Lung microvascular endothelial cell (primary cell): ENCODE measurements around the gene EGLN3. TPM values are rescaled to one million over a fixed set of nuclear protein-coding genes. Genes with fewer than 3 reads are reported as not detected.
A peak's percentile ranks its signal among the peaks of the same experiment; 100 is the strongest.
"Not testable (repeated sequence)": the region's sequence is repeated elsewhere in the genome, so short reads cannot be mapped to it uniquely, and the experiment has no call there.

Experiments used
- DNase-seq, 2 donors: peaks; one replicate each; pipeline versions ENCODE4 v3.0.0 to v3.0.0-alpha.2; 2010; ENCODE audit warnings: low read depth in 2 of 2
- total RNA-seq: library from RNA; depleted of rRNA; stranded (reverse); fragments of >200 nt; gene quantifications from 2 replicates; pipeline ENCODE4 v1.2.1, GENCODE V29; 2014

Gene EGLN3
- total RNA-seq, result 1.7 and 6.2 TPM in 2 replicates

DNA sequence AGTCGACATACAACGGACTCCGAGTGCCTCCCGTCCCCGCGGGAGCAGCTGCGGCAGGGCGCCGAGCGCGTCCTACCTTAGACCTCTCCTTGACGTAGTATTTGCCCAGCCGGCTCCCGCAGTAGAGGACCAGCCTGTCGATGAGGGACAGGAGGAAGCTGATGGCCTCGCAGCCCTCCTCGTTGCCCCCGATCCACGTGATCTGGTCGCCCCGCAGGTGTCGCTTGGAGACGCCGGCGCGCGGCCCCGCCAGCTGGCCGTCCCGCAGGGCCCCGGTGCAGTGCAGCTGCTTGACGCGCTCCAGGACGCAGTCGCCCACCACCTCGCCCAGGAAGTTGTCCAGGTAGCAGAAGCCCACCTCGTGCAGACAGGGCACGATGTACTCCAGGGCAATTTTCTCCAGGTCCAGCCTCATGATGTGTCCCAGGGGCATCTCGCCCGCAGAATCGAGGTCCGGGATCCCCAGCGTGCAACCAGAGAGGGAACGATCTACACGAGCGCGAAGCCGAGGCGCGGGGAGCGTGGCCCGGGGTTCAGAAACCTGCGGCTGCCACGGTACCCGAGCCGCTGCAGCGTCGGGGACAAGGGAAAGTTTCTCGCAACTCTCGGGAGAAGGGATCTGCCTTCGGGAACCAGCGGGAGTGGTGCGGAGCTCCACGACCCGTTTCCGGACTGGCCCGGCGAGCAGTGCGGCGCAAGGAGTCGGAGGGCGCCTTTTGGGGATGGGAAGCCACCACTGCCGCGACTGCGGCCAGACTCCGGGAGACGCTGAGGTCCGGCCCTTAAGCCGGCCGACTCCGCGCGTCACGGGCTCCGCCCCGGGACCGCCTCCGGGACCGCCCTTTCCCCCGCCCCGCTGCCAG, at the start of gene EGLN3:
Gene EGLN3 (minus strand): TSS at position 755 of the 863 bp plus-strand sequence. CDS start 322 bp downstream, at position 433.
- DNase-seq, result peak; percentile 41 to 65

DNA sequence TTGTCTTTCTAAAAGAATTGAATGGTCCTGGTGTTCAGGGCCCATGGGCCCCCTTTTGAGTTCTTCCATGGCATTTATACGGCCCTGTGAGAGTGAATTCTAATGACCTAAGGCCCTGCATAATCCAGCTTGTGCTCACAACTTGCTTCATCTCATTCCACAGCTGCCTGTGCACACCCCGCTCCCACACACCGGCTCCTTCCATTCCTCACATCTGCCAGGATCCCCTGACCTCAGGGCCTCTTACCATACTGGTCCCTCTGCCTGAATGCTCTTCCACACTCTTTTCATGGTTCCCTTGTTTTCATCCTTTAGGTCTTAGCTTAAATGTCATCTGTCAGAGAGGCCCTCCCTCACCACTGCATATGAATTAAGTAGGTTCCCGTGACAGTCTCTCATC, 49.5 kb upstream of the EGLN3 start:
- DNase-seq, result no peak

DNA sequence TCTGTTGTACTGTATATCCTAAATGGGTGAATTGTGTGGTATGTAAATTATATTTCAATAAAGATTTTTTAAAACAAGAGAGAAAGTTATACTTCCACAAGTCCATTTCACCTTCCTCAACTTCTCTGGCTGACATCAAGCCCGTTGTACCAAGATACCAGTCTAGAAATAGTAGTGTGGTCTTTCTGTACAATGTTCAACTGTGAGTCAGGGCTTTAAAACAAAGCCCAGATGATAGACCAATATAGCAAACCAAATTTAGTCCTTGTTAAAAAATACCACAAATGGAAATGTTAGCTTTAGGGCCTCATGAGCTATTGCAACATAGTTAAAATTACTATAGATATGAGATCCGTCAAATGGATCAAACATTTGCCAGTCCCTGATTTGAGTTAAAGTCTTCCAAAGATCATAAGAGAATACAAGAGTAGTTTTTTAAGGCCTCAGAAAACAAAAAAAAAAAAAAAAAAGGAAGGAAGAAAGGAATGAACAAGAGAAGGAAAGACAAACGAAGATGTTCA, 49.0 kb upstream of the EGLN3 start:
- DNase-seq, result no peak

DNA sequence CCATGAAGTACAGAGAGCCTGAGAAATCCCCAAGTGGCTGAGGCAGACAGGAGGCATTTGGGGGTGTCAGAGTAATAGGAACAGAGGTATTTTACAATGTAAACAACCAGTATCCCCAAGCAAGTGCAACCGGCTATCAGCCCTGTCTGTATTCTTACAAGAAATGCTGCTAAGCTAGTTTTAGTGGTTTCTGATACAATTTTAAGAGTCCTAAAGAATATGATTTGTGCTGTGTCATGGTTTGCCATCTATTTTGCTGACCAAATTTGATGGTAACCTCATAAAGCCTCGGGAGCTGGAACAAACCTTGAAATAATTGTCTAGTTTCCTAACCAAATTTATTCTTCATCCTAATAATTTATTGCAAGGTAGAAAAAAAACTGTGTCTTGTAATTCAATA, 46.7 kb upstream of the EGLN3 start:
- DNase-seq, result no peak

DNA sequence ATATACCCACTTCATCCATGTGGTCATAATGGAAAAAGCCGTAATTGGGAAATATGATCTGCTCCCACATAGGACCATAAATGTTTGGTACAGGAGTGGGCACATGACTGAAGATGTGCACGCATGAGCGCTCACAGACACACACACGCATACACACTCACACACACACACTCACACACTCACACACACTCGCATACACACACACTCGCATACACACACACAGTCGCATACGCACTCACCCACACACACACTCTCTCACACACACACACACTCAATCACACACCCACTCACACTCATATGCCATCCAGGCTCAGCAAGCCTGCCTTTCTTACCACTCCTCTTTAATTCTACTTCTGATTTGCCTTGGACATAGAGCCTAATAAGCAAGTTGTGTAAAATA, 45.6 kb upstream of the EGLN3 start:
- no peak for DNase-seq

DNA sequence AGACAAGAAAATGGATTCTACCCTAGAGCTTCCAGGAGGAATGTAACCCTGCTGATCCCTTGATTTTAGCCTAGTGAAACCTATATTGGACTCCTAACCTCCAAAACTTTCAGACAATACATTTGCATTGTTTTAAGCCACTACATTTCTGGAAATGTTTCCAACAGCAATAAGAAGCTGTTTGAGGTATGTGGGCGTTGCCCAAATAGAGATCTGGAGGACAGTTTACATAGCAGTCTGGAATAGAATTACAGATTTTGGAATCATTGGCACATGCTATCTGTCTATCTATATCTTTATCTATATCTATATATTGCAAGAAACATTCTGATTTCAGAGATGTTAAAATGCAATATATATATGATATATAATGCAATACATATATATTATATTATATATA, 42.4 kb upstream of the EGLN3 start:
- no peak for DNase-seq

DNA sequence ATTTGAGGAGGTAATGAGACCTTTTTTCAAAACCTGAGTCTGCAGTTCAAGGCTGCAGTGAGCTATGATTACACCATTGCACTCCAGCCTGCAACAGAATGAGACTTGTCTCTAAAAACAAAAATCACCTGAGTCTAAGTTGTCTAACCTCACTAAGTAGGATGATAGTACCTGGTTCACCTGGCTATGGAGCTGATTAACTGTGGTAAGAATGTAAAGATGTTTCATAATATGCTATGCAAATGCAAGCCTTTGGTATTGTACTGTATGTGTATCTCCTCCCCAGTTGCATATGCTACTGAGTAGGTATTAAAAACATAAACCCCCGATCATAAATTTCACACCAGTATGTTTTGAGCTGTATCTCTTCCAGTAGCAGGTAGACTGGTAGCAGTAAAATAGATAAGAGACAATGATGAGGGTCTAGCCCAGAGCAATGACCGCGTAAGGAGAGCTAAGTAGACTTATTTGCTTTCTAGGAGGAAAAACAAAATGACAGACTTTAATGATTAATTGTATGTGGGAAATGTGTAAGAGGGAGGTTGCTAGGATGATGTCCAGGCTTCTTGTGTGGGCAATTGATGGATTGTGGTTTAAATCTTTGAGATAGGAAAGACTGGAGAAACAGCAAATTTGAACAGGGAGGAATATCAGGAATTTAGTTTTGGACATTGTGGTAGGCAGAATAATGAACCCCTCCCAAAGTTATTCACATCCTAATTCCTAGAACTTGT, 41.6 kb upstream of the EGLN3 start:
- DNase-seq, result no peak

DNA sequence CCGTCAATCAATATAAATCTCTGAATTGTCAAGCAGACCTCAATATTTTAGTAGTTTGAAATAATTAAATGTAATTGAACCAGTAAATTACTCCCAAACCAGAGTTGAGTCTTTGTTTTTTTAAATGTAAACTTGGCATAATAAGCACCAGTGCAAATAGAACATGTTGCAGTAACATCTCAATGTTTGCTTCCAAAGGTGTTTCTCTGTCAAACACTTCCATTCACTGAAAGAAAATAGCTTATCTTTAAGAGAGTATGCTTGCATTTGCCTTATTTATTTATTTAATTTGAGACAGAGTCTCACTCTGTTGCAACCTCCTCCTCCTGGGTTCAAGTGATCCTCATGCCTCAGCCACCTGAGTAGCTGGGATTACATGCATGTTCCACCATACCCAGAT, 39.9 kb upstream of the EGLN3 start:
- no peak for DNase-seq

DNA sequence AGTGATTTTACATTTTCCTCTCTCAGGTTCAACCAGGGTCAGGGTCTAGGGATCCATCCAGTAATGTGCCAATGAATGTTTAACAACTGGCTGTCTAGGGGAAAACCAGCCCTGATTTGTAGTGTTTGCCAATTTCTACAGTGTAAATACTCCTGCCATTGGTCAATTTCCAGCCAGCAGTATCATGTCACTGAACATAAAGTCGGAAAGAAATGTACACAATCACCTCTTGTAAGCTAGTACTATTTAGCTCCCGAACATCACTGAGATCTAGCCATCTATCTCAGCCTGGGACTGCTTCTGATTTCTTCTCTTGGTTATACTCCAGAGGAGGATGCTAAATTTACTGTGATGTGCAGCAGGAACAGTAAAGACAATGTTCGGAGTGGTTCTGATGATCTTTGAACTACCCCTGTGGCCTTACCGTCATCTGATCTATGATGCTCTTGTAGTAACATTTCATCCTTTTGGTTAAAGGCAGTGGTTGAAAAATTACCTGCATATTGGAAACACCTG, 36.7 kb upstream of the EGLN3 start:
- DNase-seq, result no peak

DNA sequence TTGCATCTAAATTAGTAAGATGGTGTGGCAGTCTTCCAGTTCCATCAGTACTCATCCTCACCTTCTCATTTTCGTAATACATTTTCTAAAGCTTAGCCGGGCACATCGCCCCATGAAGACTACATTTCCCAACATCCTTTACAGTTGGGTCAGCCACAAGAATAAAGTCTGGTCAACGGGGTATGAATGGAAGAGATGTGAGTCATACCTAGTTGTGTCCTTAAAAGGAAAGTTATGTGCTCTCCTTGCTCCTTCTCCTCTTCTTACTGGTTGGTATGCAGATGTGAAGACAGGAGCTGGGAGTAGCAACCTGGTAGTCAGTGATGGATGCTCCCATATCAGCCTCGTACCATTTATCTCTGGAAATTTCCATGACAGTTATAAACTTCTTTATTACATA, 35.9 kb upstream of the EGLN3 start:
- DNase-seq, result peak in 1 of 2 donors; percentile 35

DNA sequence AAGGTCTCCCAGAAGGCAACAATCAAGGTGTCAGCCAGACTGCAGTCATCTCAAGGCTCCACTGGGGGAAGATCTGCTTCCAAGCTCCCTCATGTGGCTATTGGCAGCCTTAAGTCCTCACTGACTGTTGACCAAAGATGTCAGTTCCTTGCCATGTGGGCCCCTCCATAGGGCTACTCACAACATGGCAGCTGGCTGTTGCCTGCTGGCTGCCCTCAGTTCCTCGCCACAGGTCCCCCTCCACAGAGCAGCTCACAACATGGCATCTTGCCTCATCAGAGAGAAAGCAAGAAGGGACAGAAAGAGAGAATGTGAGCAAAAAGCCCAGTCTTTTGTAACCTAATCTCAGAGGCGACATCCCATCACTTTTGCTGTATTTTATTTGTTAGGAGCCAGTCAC, 34.4 kb upstream of the EGLN3 start:
- no peak for DNase-seq

DNA sequence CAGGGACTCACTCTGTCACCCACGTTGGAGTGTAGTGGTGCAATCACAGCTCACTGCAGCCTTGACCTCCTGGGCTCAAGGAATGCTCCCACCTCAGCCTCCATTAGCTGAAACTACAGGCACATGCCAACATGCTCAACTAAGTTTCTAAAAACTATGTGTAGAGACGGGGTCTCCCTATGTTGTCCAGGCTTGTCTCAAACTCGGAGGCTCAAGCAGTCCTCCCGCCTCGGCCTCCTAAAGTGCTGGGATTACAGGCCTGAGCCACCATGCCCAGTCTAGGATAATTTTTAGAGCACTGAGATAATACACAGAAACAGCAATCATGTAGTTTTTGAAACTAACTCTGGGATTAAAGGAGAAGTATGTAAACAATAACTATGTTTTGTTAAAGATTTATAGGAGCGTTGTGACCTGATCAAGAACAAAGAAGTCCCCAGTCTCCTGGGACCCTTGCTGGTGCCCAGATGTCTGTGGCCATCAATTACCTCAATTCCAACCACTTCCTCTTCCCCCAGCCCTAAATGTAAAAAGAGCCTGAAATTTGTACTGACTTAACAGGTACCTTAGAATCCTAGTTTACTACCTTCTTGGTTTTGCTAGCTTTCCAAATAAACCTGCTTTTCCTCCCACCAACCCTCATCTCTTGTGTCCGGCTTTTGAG, 28.9 kb upstream of the EGLN3 start:
- DNase-seq, result no peak

DNA sequence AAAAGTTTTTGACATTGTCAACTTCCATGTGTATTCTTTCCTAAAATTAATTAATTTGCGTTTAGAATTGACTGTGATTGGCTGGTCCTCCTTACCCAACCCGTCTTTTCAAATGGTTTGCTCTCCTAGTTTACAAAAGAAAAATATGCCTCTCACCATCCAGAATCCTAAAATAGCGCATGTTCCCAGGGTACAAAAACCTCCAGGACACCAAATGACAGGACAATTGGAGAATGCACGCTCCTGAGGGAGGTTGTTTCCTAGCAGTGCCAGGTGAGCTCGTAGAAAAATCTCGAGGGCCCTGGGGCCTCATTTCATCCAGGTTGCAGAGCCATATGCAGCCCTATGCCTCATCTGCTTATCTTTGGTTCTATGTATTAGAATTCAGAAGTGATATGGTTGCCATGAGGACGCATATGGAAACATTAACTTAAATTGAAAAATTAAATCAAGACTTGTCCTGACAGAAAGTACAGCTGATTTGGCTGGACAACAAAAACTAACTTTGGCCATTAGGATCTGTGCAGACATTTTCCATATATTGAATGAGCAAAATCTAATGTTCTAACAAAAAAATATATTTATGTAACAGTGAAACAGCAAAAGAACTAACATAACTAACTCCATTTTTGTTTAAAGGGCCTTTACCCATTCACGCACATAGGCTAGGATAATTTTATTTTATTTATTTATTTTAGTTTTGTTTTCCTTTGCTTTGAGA, 28.2 kb upstream of the EGLN3 start:
- DNase-seq, result no peak

DNA sequence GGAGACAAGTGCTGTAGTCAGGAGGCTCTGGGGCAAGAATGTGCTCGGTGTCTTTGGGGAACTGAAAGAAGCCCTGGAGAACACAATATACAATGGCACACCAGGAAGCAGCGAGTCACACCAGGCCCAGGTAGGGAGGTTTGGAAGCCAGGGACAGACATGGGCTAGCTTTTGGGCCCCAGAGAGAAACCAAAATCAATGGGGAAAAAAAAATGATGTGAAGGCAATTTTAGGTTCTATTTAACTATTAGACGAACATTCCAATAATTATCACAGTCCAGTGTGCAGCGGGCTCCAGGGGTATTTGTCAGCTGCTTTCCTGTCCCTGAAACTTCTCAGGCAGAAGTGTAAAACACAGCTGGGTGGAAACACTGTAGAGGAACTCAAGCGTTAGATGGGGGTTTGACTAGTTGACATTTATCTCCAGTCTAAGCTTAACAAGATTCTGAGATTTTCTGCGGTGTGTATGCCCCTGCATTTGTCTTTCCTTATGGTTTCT, 21.8 kb upstream of the EGLN3 start:
- DNase-seq, result no peak

DNA sequence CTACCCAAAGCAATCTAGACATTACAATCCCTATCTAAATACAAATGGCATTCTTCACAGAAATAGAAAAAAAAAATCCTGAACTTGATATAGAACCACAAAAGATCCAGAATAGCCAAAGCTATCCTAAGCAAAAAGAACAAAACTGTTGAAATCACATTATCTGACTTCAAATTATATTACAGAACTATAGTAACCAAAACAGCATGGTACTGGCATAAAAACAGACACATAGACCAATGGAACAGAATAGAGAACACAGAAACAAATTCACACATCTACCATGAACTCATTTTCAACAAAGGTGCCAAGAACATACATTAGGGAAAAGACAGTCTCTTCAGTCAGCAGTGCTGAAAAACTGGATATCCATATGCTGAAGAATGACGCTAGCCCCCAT, 19.0 kb upstream of the EGLN3 start:
- DNase-seq, result not testable (repeated sequence)

DNA sequence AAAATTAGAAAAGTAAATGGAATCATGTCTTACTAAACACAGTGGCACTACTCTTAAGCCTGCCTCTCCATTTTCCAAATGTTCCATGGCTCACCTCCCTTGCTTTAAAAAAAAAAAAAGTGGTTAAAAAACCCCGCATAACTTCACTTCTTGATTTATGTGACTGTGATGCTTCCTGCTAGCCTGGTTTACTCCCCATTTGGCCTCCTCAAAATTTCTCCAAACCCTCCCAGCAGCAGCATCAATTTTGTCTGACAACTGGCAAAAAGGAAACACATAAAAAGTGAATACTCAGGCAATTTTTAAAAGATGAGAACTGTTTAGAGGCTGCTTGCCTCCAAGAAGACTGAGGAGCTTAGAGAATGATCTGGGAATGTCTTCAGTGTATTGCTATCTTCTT, 17.8 kb upstream of the EGLN3 start:
- DNase-seq, result no peak

DNA sequence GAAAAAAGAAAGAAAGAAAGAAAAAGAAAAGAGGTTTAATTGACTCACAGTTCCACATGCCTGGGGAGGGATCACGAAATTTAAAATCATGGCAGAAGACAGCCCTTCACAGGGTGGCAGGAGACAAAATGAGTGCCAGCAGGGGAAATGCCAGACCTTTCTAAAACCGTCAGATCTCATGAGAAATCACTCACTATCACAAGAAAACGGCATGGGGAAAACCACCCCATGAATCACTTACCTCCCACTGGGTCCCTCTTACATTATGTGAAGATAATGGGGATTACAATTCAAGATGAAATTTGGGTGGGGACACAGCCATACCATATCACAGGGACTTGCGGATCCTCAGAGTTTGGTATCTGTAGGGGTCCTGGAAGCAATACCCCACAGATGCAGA, 16.3 kb upstream of the EGLN3 start:
- DNase-seq, result no peak

DNA sequence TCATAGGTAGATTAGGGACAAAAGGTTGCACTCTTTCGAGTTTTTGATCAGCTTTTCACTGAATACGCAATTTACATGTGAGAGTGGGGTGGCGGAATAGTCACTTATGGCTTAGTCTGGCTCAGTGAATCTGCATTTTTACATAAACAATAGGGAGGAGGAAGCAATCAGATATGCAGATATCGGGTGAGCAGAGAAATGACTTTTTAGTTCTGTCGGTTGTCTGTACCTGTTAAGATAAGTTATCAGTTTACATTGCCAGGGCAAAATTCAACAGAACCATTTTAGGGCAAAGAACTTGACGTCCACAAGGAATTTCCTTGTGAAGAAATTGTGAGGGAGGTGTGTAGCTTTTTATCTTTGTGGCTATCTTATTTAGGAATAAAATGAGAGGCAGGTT, 15.4 kb upstream of the EGLN3 start:
- DNase-seq, result no peak

DNA sequence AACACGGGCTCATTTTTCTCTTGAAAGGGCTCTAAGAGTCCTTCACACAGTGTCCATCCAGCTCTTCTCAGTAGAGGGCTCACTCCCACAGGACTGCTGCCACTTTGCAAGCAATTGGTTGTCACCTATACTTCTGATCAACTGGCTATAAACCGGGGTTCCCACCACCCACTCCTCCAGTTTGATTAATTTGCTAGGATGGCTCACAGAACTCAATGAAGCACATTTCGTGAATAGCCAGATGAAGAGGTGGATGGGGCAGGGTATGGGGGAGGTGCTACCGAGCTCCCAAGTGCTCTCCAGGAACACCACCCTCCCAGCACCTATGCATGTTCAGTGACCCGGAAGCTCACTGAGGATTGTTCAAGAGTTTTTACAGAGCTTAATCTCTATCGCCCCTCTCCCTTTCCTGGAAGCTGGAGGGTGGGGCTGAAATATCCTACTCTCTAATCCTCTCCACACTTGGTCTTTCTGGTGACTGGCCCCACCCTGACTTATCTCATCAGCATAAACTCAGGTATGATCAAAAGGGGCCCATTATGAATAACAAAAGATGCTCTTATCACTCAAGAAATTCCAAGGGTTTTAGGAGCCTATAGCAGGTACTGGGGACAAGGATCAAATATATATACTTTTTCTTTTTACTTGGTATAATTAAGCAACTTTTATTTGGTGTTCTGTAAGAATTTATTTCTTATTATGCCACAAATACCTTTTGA, 13.9 kb upstream of the EGLN3 start:
- no peak for DNase-seq

DNA sequence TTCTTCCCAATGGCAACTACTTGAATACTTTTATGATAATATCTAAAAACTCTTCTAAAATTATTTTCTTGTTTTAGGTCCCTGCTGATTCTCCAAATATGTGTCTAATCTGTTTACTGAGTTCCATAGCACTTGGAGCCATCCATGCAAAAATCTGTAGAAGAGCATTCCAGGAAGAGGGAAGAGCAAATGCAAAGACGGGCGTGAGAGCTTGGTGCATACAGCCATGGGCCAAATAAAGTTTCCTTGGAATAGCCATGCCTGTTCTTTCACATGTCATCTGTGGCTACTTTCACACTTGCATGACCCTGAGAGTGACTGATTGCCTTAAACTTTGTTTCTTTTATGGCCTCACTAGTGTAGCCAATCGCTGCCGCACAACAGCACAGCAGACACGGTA, 13.0 kb upstream of the EGLN3 start:
- DNase-seq, result no peak
